Inflammatory macrophage (primary cell): ENCODE results near the gene SELENOI.
"Not testable (repeated sequence)": the region's sequence is repeated elsewhere in the genome, so short reads cannot be mapped to it uniquely, and the experiment has no call there.

Experiments used
- DNase-seq, 2 donors: peaks; one replicate each; pipeline ENCODE4 v3.0.0-alpha.2; 2020 to 2022
- total RNA-seq, 18 experiments: gene quantifications; one replicate each; lab custom pipeline; 2026; ENCODE audit warnings: mixed read lengths in 6 of 18, inconsistent platforms in 2 of 18; lab: John Stamatoyannopoulos, UW

The SELENOI gene
- 52.3 to 105 (median 72.2) reads per million in 18 experiments for total RNA-seq

DNA sequence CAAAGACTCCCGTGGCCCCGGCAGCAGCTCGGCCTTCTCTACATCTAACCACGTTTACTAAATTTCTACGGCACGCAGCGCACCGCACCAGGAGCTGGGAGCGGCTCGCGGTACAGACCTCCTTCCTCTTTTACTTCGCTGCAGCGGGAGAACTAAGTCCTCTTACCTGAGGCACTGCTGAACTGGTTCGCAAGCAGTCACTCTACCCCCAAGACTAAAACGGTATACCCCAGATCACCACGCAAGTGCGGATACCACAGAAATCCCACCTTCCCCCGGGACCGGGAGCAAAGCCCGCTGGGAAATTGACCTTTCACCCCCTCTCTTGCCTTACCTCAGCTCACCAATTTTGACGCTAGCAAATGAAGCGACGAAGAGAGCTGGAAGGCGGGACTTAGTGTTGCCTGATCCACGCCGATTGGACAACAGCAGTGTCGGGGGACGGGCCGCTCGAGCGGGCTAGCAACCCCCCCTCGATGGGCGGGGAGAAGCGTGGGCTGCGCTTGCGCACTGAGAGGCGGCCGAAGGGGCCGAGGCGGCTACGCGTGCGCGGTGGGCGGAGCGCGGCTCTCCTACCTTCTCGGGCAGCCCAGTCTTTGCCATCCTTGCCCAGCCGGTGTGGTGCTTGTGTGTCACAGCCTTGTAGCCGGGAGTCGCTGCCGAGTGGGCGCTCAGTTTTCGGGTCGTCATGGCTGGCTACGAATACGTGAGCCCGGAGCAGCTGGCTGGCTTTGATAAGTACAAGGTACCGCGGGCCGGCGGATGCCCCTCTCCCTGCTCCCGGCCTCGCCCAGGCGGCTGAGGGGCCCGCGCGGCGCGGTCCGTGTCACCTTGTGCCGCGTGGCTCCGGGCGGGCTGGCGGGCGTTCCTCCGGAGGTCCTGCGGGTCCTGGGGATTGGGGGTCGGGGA is at the start of gene SELENOI:
TSS of gene SELENOI (plus strand) at position 599 of the 909 bp plus-strand sequence. CDS start at position 689, 90 bp downstream.
- DNase-seq: peak; percentile 99 to 100

DNA sequence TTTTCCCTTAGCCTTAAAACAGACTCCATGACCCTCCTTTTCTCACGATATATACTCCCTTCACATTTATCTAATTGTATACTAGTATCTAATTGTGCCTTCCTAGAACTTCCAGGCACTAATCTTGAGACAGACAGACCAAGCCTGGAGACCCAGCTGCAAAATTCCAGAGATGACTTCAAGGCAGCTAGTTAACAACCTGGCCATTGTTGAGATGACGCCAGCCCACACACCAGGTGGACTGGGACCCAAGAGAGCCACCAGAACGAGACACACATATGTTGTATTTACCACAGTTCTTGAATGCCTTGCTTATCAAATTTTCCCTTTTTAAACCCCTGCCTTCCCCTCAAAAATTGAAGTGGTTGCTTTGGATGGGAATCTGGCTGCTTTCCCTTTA is 48.9 kb upstream of the SELENOI start:
- DNase-seq: no peak

DNA sequence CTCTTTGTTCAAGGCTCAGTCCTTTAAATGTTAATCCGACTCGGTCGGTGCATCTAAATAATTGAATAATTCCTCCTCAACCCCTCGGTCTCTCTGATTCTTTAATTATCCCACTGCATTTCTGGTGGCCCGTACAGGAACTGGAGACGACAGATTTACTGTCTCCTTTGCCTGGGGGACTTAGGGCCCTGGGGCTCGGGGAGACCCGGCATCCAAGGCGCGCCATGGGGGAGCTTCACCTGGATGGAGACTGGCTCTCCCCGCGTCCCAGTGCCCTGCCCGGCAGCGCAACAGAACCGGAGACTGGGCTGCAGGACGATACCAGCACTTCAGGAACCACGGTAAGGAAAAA is 47.7 kb upstream of the SELENOI start:
- DNase-seq: no peak

DNA sequence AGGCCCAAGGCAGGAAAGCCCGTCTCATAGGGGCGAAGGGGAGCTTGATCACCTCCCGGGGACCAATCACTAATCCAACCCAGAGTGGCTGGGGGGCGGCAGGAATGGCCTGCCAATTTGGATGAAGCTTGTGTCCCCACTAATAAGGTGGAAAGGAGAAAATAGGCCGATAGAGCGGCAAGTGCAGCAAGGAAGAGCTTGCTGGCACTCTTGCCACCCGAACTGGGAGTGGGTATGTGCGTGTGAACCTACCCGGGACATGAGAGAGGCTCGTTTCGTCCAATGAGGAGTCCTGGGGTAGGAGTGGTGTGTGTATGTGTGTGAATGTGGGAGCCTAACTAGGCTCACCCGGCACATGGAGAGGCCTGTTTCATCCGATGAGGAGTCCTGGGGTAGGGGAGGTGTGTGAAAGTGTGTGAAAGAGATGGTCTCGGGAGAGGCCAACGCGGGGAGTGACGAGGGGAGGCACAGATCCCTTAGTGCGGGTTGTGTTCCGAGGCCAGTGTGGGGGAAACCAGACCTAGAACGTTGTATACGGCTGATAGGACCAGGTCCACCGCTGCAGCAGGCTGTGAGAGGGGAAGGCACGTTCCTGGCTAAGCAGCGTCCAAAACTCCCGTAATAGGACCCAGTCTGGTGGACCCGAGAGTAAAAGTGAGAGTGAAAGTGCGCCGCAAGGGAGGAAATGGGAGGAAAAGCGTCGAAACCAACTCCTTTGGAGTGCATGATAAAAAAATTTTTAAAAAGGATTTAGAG is 47.1 kb upstream of the SELENOI start:
- DNase-seq: peak; percentile 44 to 60

DNA sequence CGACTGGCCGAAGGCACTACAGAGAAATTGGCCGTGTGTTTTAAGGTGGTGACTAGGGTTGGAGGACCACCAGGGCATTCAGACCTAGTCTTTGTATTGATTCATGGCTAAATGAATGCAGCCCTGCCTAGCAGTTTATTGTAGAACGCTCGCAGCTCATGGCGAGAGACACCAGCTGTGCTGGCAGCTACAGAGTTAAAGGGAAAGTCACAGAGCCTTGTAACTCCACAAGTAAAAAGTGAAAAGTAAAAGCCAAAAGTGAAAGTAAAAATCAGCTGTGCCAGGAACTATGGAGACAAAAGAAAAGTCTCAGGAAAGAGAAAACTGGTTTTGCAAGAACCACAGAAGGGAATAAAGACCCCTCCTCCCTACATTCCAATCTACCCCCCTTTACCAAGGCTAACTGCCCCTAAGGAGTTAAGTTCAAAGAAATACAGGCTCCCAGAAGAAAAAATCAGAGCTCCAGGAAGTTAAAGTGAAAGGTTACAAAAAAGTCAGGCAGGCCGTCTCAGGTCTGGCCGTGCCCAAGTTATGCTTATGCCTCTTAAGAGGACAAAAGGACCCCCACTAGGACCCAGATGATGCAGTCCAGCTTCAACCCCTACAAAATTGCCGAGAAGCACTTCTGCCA is 46.4 kb upstream of the SELENOI start:
- DNase-seq: peak; percentile 13 to 36

GRCh38 chr2:26300234-26300925 is 45.6 kb upstream of the SELENOI start:
- peak; percentile 59 to 66 for DNase-seq

DNA sequence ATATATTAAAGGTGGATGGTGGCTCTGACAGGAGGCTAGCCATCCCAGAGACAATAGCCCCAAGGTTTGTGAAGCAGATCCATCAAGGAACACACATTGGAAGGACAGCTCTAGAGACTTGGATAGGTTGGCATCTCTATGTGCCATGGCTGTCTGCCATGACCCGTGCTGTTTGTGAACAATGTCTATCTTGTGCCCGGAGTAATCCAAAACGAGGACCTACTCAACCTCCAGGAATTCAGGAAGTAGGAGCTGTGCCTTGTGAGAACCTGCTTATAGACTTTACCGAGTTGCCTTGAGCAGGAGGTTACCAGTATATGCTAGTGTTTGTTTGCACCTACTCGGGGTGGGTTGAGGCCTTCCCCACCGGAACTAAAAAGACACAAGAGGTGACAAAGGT is 43.1 kb upstream of the SELENOI start:
- no peak for DNase-seq

GRCh38 chr2:26305094-26305493 is 40.8 kb upstream of the SELENOI start:
- DNase-seq: not testable (repeated sequence)

DNA sequence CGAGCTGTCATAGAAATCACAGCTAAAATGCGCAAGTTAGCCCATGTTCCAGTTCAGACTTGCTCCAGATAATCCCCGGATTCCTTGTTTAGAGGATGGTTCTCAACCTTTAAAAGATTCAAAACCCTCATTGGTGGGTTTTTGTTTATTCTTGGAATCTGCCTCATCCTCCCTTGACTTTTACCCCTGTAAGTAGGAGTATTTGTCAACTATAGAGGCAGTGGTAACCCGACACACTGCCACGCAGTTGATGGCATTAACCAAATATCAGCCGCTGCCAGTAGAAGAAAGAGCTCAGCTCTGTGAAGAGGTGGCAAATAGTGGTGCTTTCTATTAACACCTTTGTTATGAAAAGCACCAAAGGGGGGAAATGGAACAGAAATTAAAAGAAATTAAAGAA is 40.4 kb upstream of the SELENOI start:
- no peak for DNase-seq

DNA sequence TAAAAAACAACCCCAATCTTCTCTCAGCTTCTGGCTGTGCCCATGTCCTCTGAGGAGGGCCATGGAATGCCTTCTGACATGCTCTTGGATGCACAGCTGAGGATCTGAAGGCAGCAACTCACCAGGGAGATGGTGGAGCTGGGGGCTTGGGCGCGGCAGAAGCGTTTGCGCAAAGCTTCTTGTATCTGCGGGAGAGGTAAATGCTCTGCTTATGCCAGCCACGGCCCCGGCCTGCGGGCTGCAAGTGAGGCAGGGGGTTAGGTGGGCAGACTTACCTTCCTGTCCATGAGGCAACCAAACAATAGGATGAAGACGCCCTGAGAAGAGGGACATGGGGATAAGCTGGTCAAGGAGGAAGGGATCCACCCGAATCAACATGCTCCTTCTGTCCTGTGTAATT is 36.0 kb upstream of the SELENOI start:
- DNase-seq: no peak

DNA sequence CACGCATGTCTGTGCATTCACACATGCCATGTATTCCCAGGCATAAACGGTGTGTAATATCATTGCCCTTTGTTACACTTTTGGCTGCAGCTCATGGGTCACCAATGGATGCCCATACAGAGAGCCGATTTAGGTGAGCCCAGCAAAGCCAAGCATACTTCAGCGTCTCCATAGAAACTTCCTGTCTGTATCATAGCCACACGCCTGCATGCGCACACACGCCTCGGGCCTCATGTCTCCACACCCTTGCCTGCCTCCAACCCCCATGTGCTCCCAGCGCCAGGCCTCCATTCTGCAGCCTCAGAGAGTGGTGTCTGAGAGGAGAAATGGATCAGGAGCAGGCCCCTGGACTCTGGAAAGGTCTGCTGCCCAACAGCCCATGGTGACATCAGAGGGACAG is 33.5 kb upstream of the SELENOI start:
- no peak for DNase-seq

DNA sequence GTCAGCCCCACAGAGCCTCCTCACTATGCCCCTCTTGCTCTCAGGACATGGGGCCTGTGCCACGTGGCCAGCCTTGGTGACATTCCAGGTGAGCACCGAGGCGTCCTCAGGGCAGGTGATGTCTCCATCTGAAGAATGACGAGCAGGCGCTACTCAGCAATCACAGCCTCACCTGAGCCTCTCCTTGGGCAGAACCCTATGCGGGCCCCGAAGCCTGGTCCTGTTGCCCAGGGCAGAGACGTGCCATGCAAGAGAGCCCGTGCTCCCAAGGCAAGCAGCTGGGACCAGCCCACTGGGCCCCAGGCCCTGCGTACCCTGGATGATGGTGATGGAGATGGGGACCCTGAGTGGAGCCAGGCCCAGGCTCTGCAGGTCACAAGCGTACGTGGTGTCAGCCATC is 32.5 kb upstream of the SELENOI start:
- DNase-seq: no peak

DNA sequence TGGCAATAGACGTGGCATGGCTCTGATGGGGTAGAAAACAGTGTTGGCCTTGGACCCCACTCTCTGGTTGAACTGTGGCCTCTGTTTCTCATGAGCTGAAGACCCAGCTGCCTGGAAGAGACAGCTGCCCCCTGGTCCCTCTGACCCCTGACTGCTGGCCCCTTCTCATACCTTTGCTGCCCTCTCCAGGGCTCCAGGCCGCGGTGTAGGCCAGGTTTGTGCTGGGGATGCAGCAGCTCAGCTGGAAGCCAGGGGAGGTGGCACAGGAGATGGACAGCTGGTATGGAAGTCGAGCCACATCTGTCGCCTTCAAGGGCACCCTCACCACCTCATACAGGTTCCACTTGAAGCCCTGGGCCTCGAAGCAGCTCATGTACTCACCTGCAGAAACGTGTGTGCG is 31.7 kb upstream of the SELENOI start:
- no peak for DNase-seq

DNA sequence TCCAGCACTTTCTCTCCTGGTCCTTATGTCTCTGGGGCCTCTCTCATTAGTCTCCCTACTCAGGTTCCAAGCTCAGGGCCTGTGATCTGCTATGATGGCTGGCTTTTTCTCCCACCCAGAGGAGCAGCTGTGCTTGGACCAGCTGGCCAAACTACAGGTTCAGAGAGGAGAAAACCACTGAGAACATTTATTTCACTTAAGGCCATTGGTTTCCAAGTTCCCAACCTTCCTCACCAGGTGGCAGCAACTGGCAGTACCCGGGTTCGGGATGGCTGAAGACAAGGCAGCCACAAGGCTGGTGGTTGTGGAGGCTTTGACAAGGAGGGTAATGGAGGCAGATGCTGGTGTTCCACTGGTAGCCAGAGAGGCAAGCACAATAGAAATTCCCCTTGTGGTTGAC is 29.9 kb upstream of the SELENOI start:
- DNase-seq: no peak

DNA sequence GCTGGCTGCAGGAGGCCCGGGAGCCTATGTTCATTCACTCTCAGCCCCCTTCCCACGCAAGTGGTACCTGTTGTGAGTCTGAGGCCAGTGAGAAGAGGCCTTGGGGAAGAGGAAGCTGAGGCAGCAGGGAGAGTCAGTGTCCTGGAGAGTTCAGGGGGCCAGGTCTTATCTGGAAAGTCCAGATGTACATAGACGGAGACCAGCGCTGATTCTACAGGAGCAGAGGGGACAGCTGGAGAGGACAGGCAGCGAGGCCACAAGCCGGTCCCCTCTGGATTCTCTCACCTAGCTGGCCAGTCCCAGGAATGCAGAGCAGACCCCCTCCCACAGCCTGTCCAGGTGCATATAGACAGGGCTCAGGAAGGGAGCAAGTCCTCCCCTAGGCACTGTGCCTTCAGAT is 29.1 kb upstream of the SELENOI start:
- DNase-seq: no peak

GRCh38 chr2:26317377-26318105 is 28.4 kb upstream of the SELENOI start:
- DNase-seq: no peak

DNA sequence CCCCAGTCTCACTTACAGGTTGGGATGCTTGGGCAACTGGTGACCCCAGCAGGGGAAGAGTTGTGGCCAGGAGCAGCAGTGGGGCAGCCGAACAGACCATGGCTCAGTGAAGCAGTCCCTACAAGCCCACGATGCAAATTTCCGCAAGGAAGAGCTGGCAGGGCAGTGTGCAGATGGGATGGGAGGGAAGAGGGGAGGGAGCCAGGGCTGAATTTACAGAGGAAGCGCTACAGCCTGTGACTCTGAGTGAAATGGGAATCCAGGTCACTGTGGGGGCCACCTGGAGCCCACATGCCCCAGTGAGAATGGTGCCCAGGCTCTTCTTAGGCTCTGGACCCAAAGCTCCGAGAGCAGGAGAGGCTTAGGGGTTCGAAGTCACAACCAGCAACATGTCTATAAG is 27.0 kb upstream of the SELENOI start:
- no peak for DNase-seq

- DNase-seq: not testable (repeated sequence)
Observed at GRCh38 chr2:26324479-26324878, 21.5 kb upstream of the SELENOI start.

GRCh38 chr2:26324903-26325302 is 21.0 kb upstream of the SELENOI start:
- DNase-seq: peak; percentile 17 to 53

DNA sequence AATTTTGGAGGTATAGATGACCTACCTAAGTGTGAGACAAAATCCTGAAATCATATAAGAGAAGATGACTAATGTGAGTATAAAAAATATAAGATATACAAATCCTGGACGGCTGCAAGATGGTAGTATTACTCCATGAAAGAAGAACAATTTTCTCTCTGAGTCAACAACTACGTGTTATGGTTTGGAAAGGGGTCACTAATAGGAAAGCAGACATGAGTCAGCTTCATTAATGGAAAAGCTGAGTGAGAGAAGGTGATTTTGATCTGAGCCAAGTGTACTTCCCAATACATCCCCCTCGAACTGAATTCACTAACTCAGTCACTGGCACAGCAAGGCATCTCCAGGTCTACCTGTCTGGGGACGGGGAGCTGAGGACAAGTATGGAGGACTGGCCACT is 20.1 kb upstream of the SELENOI start:
- no peak for DNase-seq

- DNase-seq: no peak
Observed at GRCh38 chr2:26326514-26326913, 19.4 kb upstream of the SELENOI start.
